Neural progenitor cell (in vitro differentiated cells): ENCODE data around the gene PCSK4. TPM values are rescaled to one million over a fixed set of nuclear protein-coding genes. Genes with fewer than 3 reads are reported as not detected.

Source experiments
- DNase-seq: peaks from one replicate; pipeline ENCODE4 v3.0.0-alpha.2; 2016; ENCODE audit warnings: low spot score
- H2AFZ ChIP-seq: fragments of 200-600 bp; sonication (generic); replicated peaks from 2 replicates; pipeline ENCODE4 v1.6.1; 2016; ENCODE audit warnings: antibody characterized with exemption
- H3F3A ChIP-seq: fragments of 200-600 bp; sonication (generic); 2 replicates; pipeline ENCODE4 v1.6.1; 2016; ENCODE audit warnings: antibody characterized with exemption, low read depth
- H3K27ac ChIP-seq: fragments of 200-600 bp; sonication (generic); 2 replicates; pipeline ENCODE4 v1.5.1; 2016; ENCODE audit warnings: mild to moderate bottlenecking
- H3K27me3 ChIP-seq: fragments of 200-600 bp; sonication (generic); 2 replicates; pipeline ENCODE4 v1.6.1; 2016; ENCODE audit warnings: mild to moderate bottlenecking, moderate library complexity
- H3K36me3 ChIP-seq: fragments of 200-600 bp; sonication (generic); 2 replicates; pipeline ENCODE4 v1.5.1; 2016
- H3K4me1 ChIP-seq: fragments of 200-600 bp; sonication (generic); 2 replicates; pipeline ENCODE4 v1.6.1; 2016; ENCODE audit warnings: mixed run types
- H3K4me2 ChIP-seq: fragments of 200-600 bp; sonication (generic); 2 replicates; pipeline ENCODE4 v1.6.1; 2016
- H3K4me3 ChIP-seq: fragments of 200-600 bp; sonication (generic); 2 replicates; pipeline ENCODE4 v1.5.1; 2016
- H3K79me2 ChIP-seq: fragments of 200-600 bp; sonication (generic); 2 replicates; pipeline ENCODE4 v1.6.1; 2016; ENCODE audit warnings: low read depth
- H3K9ac ChIP-seq: fragments of 200-600 bp; sonication (generic); 2 replicates; pipeline ENCODE4 v1.6.1; 2016
- H3K9me3 ChIP-seq: fragments of 200-600 bp; sonication (generic); 2 replicates; pipeline ENCODE4 v1.5.1; 2016; ENCODE audit warnings: low read depth
- H4K20me1 ChIP-seq: fragments of 200-600 bp; sonication (generic); 2 replicates; pipeline ENCODE4 v1.6.1; 2016; ENCODE audit warnings: low read depth
- H3K27ac Mint-ChIP-seq: 3 replicates; pipeline ENCODE4 v1.8.0; 2021; ENCODE audit warnings: mixed read lengths
- H3K27me3 Mint-ChIP-seq: 2 replicates; pipeline ENCODE4 v1.8.0; 2022; ENCODE audit warnings: low read depth, mild to moderate bottlenecking, inconsistent platforms, moderate library complexity, mixed read lengths; ENCODE audit not compliant: insufficient read depth
- H3K36me3 Mint-ChIP-seq: 3 replicates; pipeline ENCODE4 v1.8.0; 2021; ENCODE audit warnings: mixed read lengths
- H3K4me1 Mint-ChIP-seq: 3 replicates; pipeline ENCODE4 v1.8.0; 2021; ENCODE audit warnings: mixed read lengths
- H3K4me3 Mint-ChIP-seq: 3 replicates; pipeline ENCODE4 v1.8.0; 2021; ENCODE audit warnings: mild to moderate bottlenecking, moderate library complexity, mixed read lengths
- H3K9me3 Mint-ChIP-seq: 3 replicates; pipeline ENCODE4 v1.8.0; 2020; ENCODE audit warnings: mixed read lengths
- CTCF ChIP-seq: fragments of 200-600 bp; sonication (generic); IDR thresholded peaks from 2 replicates; pipeline ENCODE4 v1.5.1; 2017; ENCODE audit warnings: antibody characterized with exemption, mild to moderate bottlenecking
- EZH2 ChIP-seq: fragments of 200-600 bp; sonication (generic); IDR thresholded peaks from 2 replicates; pipeline ENCODE4 v1.6.1; 2017; ENCODE audit warnings: antibody characterized with exemption, mild to moderate bottlenecking, moderate library complexity
- EZH2phosphoT487 ChIP-seq: fragments of 200-600 bp; sonication (generic); IDR thresholded peaks from 2 replicates; pipeline ENCODE4 v1.6.1; 2017; ENCODE audit warnings: antibody characterized with exemption
- total RNA-seq: library from RNA; depleted of rRNA; stranded (reverse); fragments of >200 nt; gene quantifications from 2 replicates; pipeline ENCODE4 v1.2.3, GENCODE V29; 2015; ENCODE audit warnings: low replicate concordance

PCSK4 gene
- total RNA-seq, 1 donor from 2014 or later: 3.6 TPM

GRCh38 chr19:1434577-1435060 is 55.5 kb downstream of the PCSK4 start:
- no peak overlapping the region for H3K27ac ChIP-seq
- Mint-ChIP-seq H3K27ac (no peak overlapping the region), H3K36me3 (peaks cover 13% of the 10 kb centered on the region), H3K27me3 (peaks cover 5% of the 10 kb centered on the region), H3K9me3 (no peaks in the 10 kb centered on the region), H3K4me1 (peaks cover 10% of the 10 kb centered on the region), H3K4me3 (no peak overlapping the region)
- H3F3A ChIP-seq: peaks cover 39% of the 10 kb centered on the region
- H3K9me3 ChIP-seq: no peaks in the 10 kb centered on the region
- H3K9ac ChIP-seq: no peak overlapping the region
- peaks cover 4% of the 10 kb centered on the region for H3K4me1 ChIP-seq
- H3K4me3 ChIP-seq: no peak overlapping the region
- no peaks in the 10 kb centered on the region for H3K27me3 ChIP-seq
- TF ChIP-seq CTCF (no peak), EZH2 (no peak), EZH2phosphoT487 (no peak)
- peaks cover 55% of the 10 kb centered on the region for H4K20me1 ChIP-seq
- peaks cover 14% of the 10 kb centered on the region for H3K79me2 ChIP-seq
- H3K4me2 ChIP-seq: no peak overlapping the region
- no peak for DNase-seq
- no peaks in the 10 kb centered on the region for H3K36me3 ChIP-seq
- H2AFZ ChIP-seq: no peak overlapping the region

GRCh38 chr19:1434040-1434366 is 56.1 kb downstream of the PCSK4 start:
- Histone ChIP-seq H3K36me3 (no peaks in the 10 kb centered on the region), H3K4me3 (no peak overlapping the region), H2AFZ (no peak overlapping the region), H3F3A (peaks cover 33% of the 10 kb centered on the region), H3K9me3 (no peaks in the 10 kb centered on the region), H3K4me1 (no peaks in the 10 kb centered on the region), H3K79me2 (peaks cover 8% of the 10 kb centered on the region), H4K20me1 (peaks cover 55% of the 10 kb centered on the region), H3K9ac (no peak overlapping the region), H3K27me3 (no peaks in the 10 kb centered on the region), H3K27ac (no peak overlapping the region), H3K4me2 (no peak overlapping the region)
- H3K36me3 Mint-ChIP-seq: peaks cover 10% of the 10 kb centered on the region
- H3K4me3 Mint-ChIP-seq: no peak overlapping the region
- peaks cover 2% of the 10 kb centered on the region for H3K27me3 Mint-ChIP-seq
- TF ChIP-seq EZH2phosphoT487 (no peak), CTCF (no peak), EZH2 (no peak)
- peaks cover 8% of the 10 kb centered on the region for H3K4me1 Mint-ChIP-seq
- H3K27ac Mint-ChIP-seq: no peak overlapping the region
- no peaks in the 10 kb centered on the region for H3K9me3 Mint-ChIP-seq
- DNase-seq: no peak

GRCh38 chr19:1433119-1434039 is 56.8 kb downstream of the PCSK4 start:
- Mint-ChIP-seq H3K36me3 (peaks cover 10% of the 10 kb centered on the region), H3K4me1 (peaks cover 8% of the 10 kb centered on the region), H3K27ac (no peak overlapping the region), H3K9me3 (no peaks in the 10 kb centered on the region), H3K4me3 (no peak overlapping the region), H3K27me3 (peaks cover 5% of the 10 kb centered on the region)
- Histone ChIP-seq H3K4me3 (no peak overlapping the region), H3K4me2 (no peak overlapping the region), H3K27me3 (no peaks in the 10 kb centered on the region), H4K20me1 (peaks cover 55% of the 10 kb centered on the region), H3K79me2 (peaks cover 2% of the 10 kb centered on the region), H3F3A (peaks cover 33% of the 10 kb centered on the region), H3K9me3 (no peaks in the 10 kb centered on the region), H3K36me3 (no peaks in the 10 kb centered on the region), H2AFZ (no peak overlapping the region), H3K9ac (no peak overlapping the region), H3K27ac (no peak overlapping the region), H3K4me1 (no peaks in the 10 kb centered on the region)
- TF ChIP-seq EZH2: no peak
- no peak for TF ChIP-seq EZH2phosphoT487
- no peak for TF ChIP-seq CTCF
- no peak for DNase-seq
